OCI-LY7 (cell line): ENCODE measurements around the gene CERS4.

Source experiments
- EZH2phosphoT487 ChIP-seq: fragments of 200-600 bp; sonication (generic); IDR thresholded peaks from 2 replicates; pipeline ENCODE4 v1.6.1; 2018; ENCODE audit warnings: low read depth, borderline replicate concordance, mild to moderate bottlenecking, mixed run types, antibody characterized with exemption, low read length, moderate library complexity, mixed read lengths
- TF ChIP-seq, protein P1 (sequence below): fragments of 200-600 bp; sonication (generic); conservative IDR thresholded peaks from 2 replicates; pipeline ENCODE4 v1.5.1; 2014; ENCODE audit warnings: mild to moderate bottlenecking, antibody characterized with exemption, low read length, moderate library complexity, mixed read lengths

DNA sequence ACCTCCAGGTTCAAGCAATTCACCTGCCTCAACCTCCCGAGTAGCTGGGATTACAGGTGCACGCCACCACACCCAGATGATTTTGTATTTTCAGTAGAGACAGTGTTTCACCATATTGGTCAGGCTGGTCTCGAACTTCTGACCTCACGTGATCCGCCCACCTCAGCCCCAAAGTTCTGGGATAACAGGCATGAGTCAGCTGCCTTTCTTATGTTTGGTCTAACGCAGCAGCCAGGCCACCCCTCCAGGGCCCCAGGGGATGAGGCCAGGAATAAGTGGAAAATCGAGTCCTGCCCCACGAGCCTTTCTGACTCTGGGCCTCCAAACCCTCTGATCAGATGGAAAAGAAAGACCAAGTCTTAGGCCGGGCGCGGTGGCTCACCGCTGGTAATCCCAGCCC is 44.5 kb downstream of the CERS4 start:
- TF ChIP-seq EZH2phosphoT487: no peak
- TF ChIP-seq, protein P1, sequence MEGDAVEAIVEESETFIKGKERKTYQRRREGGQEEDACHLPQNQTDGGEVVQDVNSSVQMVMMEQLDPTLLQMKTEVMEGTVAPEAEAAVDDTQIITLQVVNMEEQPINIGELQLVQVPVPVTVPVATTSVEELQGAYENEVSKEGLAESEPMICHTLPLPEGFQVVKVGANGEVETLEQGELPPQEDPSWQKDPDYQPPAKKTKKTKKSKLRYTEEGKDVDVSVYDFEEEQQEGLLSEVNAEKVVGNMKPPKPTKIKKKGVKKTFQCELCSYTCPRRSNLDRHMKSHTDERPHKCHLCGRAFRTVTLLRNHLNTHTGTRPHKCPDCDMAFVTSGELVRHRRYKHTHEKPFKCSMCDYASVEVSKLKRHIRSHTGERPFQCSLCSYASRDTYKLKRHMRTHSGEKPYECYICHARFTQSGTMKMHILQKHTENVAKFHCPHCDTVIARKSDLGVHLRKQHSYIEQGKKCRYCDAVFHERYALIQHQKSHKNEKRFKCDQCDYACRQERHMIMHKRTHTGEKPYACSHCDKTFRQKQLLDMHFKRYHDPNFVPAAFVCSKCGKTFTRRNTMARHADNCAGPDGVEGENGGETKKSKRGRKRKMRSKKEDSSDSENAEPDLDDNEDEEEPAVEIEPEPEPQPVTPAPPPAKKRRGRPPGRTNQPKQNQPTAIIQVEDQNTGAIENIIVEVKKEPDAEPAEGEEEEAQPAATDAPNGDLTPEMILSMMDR: no peak
